ENCODE measurements around the gene PPFIA4.
"Not testable (repeated sequence)": the region's sequence is repeated elsewhere in the genome, so short reads cannot be mapped to it uniquely, and the experiment has no call there.

Gene PPFIA4

GRCh38 chr1:203017692-203018091 lies 8.6 kb upstream of the PPFIA4 start:
- no peak for DNase-seq

DNA sequence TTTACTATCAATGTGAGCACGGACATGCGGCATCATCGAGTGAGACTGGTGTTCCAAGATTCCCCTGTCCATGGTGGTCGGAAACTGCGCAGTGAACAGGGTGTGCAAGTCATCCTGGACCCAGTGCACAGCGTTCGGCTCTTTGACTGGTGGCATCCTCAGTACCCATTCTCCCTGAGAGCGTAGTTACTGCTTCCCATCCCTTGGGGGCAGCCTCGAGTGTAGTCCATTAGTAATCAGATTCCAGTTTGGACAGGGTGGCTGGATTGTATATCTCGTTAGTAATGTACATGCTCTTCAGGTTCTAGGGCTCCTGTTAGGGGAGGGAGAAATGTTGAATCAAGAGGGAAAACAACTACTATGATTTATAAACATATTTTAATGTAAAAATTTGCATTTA lies 3.4 kb upstream of the PPFIA4 start:
- DNase-seq: not testable (repeated sequence)

DNA sequence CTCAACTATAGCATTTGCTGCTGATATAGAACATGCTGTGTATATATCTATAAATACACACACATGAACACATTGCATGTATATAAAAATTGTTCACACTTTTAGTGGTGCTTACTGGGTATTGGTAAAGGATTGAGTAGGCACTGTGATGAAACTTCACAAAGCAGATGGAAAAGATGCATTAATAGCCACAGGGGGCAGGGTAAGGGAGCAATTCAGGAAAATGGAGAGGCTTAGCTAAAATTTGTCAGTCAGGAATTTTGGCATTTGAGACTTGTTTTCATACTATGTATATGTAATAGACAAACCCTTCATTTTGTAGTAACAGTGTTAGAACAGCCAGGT lies 633 bp upstream of the PPFIA4 start:
- DNase-seq: no peak

DNA sequence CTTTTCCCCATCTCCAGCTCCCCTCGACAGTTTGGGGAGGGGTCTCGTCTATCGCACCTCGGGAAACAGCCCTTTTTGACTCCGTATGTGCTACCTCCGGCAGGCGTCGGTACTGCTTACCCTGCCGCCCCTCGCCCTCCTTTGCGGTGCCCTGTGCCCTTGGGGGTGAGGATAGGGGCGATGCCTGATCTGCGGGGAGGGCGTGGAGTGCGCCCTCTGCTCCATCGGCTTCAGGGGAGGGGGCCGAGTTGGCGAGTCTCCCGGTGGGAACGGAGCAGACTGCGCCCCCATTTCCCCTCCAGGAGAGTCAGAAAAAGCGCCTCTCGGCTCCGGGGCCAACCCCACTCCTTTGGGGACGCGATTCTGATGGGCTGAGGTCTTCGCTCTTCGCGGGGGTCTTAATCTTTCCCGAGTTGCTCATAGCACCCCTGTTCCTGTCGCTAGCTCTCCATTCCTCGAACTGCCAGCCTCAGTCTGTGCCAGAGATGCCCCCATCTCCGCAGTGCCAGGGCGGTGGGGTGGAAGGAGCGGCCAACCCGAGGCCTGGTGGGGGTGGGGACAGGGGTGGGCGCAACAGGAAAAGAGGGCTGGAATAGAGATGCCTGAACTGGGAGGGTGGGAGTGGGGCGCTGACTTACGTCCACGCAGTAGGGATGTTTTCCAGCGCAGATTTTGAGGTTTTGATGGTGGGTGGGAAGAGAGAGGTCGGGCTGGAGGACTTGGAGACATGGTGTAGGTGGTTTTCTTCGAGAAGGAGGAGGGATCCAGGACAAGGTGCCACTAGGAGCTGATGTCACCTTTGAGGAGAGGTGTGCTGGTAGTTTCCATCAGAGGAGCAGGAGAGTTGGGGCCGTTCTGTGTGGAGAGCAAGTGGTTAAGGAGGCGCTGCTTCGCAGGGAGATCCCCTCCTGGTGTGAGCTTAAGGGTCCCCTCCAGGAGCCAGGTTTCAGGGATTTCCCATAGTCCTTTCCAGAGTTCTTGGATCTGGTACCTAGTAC lies 674 bp downstream of the PPFIA4 start:
- DNase-seq: no peak

DNA sequence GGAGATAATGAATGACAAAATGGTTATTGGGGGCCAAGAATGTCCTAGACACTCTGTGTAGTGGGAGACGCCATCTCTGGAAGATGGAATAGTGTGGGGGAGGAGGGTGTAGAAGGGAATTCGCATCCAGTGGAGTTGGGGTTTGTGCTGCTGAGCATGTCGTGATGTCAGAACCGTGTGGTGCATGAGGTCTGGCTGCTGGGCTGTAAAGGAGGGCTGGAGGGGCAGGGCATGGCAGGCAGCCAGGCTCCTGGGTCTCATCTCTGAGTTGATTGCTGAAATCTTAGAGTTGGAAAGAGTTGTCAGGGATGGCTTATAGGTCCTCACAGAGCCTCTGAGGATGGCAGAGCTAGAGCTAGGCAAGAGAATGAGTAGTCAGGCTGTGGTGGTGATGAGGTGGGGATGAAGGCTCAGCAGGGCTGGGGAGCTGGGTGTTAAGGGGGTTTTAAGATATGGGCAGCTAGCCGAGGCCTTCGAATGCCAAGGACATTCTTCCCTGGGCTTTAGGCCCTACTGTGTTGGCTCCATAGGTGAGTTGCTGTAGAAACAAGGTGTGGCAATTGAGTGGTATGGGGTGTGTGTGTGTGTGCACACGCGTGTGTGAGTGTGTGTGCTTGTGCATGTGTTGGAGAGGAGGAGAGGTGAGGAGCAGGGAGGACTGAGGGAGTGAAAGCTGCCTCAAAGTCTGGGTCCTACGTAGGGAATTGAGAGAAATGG lies 1.9 kb downstream of the PPFIA4 start:
- no peak for DNase-seq

DNA sequence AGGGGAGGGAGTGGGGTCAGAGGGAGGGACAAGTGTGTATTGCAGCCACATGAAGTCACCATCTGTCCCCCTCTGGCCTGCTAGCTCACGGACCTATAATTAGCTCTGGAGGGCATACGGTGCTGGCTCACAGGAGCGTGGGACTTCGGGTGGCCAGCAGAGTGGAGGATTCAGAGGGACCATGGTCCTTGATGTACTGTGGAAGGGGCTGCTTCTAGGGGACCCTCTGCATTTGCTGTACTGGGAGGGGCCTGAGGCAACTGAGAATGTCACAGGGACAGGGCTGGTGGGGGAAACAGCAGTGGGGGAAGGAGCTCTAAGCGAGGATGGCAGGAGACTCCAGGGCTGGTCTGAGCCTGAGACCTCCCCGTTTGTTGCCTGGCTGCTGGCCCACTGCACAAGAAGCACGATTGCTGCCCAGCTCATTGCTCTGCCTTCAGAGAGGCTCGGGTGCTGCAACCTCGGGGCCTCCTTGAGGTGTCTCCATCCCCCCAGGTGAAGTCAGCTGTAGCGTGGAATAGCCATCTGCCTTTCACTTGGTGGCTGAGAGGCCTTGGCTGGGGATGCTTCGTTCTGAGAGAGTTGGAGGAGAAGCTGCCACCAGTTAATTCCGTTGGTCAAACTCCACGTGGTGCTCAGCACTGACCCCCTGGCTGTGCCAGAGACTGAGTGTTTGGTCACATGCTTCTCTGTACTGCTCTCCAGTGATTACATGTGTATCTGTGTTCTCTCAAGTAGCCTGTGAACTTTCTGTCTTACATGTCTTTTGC lies 2.7 kb downstream of the PPFIA4 start:
- no peak for DNase-seq

GRCh38 chr1:203031467-203031866 lies 5.2 kb downstream of the PPFIA4 start:
- no peak for DNase-seq

DNA sequence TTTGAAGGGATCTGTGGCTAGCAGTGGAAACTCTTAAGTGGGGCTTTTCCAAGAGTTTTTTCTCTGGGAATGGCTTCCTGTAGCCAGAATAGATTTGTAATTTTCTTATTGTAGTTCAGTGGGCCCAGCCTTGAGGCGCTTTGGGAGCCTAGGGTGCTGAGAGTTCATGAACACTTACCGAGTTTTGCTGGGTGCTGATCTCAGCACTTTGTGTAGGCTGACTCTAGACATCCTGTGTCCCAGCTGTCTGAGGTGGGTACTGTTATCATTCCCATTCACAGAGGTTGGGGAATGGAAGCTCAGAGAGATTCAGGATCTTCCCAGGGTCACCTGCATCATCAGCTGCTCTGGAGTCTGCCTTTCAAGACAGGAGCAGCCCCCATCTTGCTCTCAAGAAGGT lies 7.0 kb downstream of the PPFIA4 start:
- no peak for DNase-seq

GRCh38 chr1:203033917-203034316 lies 7.6 kb downstream of the PPFIA4 start:
- DNase-seq: no peak

DNA sequence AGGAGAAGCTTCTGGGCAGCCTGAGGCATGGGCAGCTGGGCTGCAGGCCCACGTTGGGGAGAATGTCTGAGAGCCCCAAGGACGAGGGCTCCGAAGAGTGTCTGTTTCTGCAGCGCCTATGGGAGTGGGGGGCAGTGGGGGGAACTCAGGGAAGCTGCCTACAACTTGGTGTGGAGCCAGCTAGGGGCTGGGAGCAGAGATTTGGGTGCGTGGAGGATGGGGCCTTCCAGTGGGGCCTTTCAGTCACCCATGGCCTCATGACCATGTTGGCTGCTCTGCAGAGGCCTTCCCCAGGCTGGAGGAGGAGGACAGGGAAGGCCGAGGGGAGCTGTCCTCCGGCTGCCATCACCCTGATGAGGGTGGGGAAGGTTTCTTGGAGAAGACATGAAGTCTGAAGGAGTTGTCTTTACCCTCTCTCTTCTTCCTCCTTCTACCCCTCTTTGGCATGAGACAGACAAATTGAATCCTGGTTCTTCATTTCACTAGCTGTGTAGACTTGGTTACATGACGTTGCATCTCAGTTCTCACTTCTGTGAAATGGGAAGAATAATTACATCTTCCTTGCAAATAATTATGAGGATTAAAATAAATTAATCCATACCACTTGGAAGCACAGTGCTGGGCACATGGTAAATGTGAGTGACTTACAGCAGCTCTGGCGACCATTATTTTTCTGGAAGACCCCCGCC lies 8.3 kb downstream of the PPFIA4 start:
- no peak for DNase-seq

DNA sequence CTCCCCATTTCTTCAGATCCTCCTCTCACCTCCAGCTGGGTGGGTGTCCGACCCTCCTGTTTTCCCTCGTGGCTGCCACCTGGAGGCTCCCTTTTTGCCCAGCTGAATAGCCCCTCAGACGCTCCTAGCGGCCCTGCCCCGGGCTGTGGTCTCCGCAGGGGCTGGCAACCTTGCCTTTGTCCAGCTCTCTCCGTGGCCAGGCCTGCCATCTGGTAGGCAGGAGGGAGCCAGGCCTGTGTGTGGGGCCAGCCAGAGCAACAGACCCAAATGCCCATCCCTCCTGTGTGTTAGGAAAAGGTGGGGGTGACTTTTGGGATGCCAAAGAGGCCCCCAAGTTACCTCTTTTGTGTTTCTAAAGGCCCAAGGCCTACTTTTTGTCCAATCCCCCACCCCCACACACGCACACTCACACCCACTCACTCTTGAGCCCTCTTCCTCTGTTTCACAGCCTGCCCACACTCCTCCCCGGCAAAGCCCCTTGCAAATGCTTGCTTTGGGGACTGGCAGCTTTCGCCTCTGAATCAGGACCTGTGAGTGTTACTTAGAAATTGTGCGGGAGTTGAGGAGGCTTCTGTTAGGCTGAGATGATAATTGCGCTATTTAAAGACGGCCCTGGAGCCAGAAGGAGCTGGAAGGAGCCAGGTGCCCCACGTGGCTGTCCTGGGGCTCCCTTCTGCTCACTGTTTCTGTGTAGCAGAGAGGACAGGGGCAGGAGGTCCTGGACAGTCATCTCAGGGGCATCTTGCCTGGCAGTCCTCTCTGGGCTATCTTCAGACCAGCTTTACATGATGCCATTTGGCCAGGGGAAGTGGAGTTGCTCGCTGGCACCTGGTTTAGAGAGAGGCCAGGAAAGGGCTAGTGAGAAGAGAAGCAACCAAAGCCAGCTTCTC lies 9.1 kb downstream of the PPFIA4 start:
- no peak for DNase-seq

DNA sequence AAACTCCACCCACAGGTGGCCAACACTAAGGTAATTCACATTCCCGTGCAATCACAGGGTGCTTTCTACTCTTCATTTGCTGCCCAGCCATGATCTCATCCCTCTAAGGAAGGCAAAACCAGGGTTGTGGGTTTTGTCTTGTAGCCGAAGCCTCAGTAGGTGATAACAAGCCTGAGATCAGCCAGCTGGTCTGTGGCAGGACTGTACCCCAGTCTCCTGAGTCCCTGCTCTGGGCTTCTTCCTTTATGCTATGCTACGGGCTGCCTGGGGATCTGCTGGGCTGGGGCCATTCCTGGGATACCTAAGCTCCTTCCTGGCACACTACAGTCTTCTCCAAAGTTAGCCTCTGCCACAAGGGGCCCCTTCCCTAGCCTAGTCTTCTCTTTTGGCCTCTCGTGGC lies 9.8 kb downstream of the PPFIA4 start:
- DNase-seq: no peak

DNA sequence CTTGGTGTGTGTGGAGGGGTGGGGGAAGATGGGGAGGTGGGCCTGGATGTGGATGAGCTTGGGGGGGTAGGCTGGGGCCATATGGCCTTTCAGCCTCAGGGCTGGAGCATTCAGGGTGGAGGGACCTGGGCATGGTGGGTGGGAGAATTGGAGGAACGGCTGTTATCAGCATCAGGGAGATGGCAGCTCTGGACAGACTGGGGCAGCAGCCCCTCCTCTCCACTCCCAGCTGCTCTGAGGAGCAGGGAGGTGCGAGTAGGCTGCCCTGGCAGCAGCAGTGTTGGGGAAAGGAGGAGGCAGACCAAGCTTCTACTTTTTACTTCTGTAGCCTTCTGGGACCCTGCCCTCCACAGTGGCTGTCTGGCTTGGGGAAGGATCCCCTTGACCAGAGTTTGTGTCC lies 10.2 kb downstream of the PPFIA4 start:
- DNase-seq: no peak

GRCh38 chr1:203037509-203038190 lies 11.4 kb downstream of the PPFIA4 start:
- no peak for DNase-seq

DNA sequence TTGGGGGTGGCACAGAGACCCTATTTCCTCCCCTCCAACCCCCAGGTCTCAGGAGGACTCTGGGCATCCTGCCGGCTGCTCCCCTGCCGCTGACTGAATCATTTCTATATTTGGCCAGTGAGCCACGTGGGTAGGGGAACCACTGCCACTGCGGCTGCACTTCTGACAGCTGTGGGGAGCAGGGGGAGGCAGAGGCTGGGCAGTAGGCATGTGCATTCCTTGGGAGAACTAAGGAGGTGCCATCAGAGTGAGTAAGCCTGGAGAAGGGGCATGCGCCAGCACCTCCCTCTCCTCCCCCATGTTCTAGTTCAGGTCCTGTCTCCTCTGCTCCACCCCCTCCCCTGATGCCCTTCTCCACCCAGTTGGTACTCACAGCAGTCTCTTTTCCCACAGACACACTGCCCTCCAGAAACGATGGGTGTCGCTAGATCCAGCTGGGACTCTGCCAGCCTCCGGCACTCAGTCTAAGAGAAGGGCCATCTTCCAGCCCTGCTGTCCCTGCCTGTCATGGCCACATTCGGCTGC lies 12.0 kb downstream of the PPFIA4 start:
- DNase-seq: no peak

DNA sequence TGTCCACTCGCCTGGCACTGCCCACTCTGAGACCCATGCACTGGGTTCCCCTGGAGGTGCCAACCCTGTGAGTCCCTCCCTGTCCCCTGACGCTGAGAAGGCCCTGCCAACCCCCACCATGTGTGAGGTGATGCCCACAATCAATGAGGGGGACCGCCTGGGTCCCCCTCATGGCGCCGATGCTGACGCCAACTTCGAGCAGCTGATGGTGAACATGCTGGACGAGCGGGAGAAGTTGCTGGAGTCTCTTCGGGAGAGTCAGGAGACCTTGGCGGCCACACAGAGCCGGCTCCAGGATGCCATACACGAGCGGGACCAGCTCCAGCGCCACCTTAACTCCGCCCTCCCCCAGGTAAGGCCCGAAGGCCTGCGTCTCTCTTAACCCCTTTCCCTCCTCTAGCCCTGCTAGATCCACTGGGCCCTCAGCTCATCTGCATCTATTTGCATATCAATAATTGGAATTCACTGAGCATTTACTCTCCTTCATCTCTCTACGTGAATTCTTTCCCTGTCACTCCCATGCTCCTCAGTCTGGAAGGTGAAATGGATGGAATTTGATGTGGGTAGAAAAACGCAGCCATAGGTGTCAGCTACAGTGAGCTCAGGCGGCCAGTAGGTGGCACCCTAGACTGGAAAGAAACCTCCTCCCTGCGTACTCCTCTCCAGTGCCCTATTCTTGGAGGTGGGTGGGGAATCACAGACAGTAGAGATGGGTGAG lies 12.8 kb downstream of the PPFIA4 start:
- no peak for DNase-seq

DNA sequence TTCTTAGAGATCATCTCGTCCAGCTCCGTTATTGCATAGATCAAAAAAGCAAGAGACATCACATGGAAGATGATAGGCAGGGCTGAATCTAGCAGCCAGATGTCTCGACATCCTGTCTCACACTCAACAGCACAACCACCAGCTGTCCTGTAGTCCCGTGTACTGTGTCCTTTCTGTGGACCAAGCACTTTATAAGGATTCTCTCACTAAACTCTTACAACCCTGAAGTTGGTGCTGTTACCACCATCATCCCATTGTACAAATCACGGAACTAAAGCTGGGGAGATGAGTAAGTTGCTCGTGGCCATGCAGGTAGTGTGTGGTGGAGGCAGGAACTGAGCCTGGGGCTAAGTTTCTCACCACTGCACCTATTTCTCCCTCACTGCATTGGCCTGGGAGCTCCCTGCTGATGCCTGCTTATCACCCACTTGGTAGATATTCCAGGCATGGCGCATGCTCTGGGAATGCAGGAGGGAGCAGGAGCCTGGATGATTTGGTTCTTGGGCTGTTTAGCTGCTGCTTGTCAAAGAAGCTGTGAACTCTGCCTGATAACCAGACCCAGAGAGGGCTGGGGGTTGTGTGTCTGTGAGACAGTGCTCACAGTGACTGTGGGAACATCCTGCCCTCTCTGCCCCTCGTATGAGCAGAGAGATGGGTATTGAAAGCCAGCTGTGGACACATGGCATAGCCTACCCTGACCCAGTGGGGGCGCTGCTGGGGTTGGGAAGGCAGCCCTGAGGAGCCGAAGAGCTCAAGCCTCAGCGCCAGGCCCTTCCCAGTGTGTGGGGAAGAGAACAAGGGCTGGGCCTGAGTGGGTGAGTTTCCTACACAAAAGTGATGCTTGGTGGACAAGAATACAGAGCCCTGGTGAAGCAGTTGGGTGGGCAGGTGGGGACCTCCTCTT lies 13.6 kb downstream of the PPFIA4 start:
- no peak for DNase-seq

GRCh38 chr1:203040513-203041275 lies 14.4 kb downstream of the PPFIA4 start:
- no peak for DNase-seq

All from cortex of kidney (tissue), 1 donor.